H9 (cell line): ENCODE results near the gene SLC12A8. TPM values are rescaled to one million over a fixed set of nuclear protein-coding genes. Genes with fewer than 3 reads are reported as not detected.

Source experiments
- DNase-seq: peaks from one replicate; pipeline ENCODE4 v3.0.0-alpha.2; 2017
- H2AFZ ChIP-seq: one replicate; pipeline ENCODE4 v1.6.1; 2013; ENCODE audit warnings: mild to moderate bottlenecking, low read length, control low read depth, moderate library complexity
- H2AK5ac ChIP-seq: 2 replicates; pipeline ENCODE4 v1.6.1; 2013; ENCODE audit warnings: low read length, control low read depth, mixed read lengths; ENCODE audit not compliant: insufficient read length
- H2BK120ac ChIP-seq: one replicate; pipeline ENCODE4 v1.6.1; 2013; ENCODE audit warnings: low read depth, mild to moderate bottlenecking, low read length, control low read depth, inconsistent platforms; ENCODE audit not compliant: poor library complexity, severe bottlenecking
- H2BK12ac ChIP-seq: 2 replicates; pipeline ENCODE4 v1.6.1; 2013; ENCODE audit warnings: low read length, control low read depth, mixed read lengths, low read depth; ENCODE audit not compliant: insufficient read length
- H2BK15ac ChIP-seq: 2 replicates; pipeline ENCODE4 v1.6.1; 2013; ENCODE audit warnings: low read depth, low read length, control low read depth
- H2BK20ac ChIP-seq: one replicate; pipeline ENCODE4 v1.6.1; 2013; ENCODE audit warnings: low read depth, mild to moderate bottlenecking, low read length, control low read depth, inconsistent platforms; ENCODE audit not compliant: poor library complexity, severe bottlenecking
- H2BK5ac ChIP-seq: 2 replicates; pipeline ENCODE4 v1.6.1; 2013; ENCODE audit warnings: low read length, control low read depth, mixed read lengths; ENCODE audit not compliant: insufficient read length
- H3K14ac ChIP-seq: 2 replicates; pipeline ENCODE4 v1.6.1; 2013; ENCODE audit warnings: low read length, control low read depth; ENCODE audit not compliant: insufficient read depth
- H3K18ac ChIP-seq: 2 replicates; pipeline ENCODE4 v1.6.1; 2013; ENCODE audit warnings: low read depth, mild to moderate bottlenecking, mixed read lengths, low read length, control low read depth; ENCODE audit not compliant: insufficient read length
- H3K23ac ChIP-seq: 2 replicates; pipeline ENCODE4 v1.6.1; 2013; ENCODE audit warnings: low read length, control low read depth, mixed read lengths, low read depth; ENCODE audit not compliant: insufficient read length
- H3K23me2 ChIP-seq: 2 replicates; pipeline ENCODE4 v1.6.1; 2013; ENCODE audit warnings: low read depth, mild to moderate bottlenecking, mixed read lengths, low read length, control low read depth; ENCODE audit not compliant: insufficient read length, poor library complexity, severe bottlenecking
- H3K27ac ChIP-seq: 2 replicates; pipeline ENCODE4 v1.5.1; 2013; ENCODE audit warnings: low read length, control low read depth, mixed read lengths, low read depth; ENCODE audit not compliant: insufficient read length
- H3K27me3 ChIP-seq: 2 replicates; pipeline ENCODE4 v1.6.1; 2013; ENCODE audit warnings: low read length, control low read depth, inconsistent platforms; ENCODE audit not compliant: insufficient read depth
- H3K4ac ChIP-seq: 2 replicates; pipeline ENCODE4 v1.6.1; 2013; ENCODE audit warnings: low read depth, mild to moderate bottlenecking, control low read depth, inconsistent platforms, low read length, moderate library complexity
- H3K4me1 ChIP-seq: 2 replicates; pipeline ENCODE4 v1.6.1; 2013; ENCODE audit warnings: low read length, control low read depth, inconsistent platforms; ENCODE audit not compliant: insufficient read depth
- H3K4me2 ChIP-seq: 2 replicates; pipeline ENCODE4 v1.6.1; 2013; ENCODE audit warnings: low read length, control low read depth, mixed read lengths; ENCODE audit not compliant: insufficient read length, insufficient read depth
- H3K56ac ChIP-seq: 2 replicates; pipeline ENCODE4 v1.6.1; 2013; ENCODE audit warnings: low read depth, mild to moderate bottlenecking, mixed read lengths, low read length, control low read depth; ENCODE audit not compliant: insufficient read length
- H3K79me1 ChIP-seq: 2 replicates; pipeline ENCODE4 v1.6.1; 2013; ENCODE audit warnings: low read depth, mild to moderate bottlenecking, moderate library complexity, low read length, control low read depth, inconsistent platforms; ENCODE audit not compliant: insufficient read depth, poor library complexity, severe bottlenecking
- H3K79me2 ChIP-seq: 2 replicates; pipeline ENCODE4 v1.6.1; 2013; ENCODE audit warnings: low read length, control low read depth, inconsistent platforms; ENCODE audit not compliant: insufficient read depth
- H3K9ac ChIP-seq: 2 replicates; pipeline ENCODE4 v1.6.1; 2013; ENCODE audit warnings: low read length, control low read depth, mixed read lengths; ENCODE audit not compliant: insufficient read length; ENCODE audit errors: extremely low read depth
- H3K9me3 ChIP-seq: one replicate; pipeline ENCODE4 v1.6.1; 2013; ENCODE audit warnings: low read depth, low read length, inconsistent platforms; ENCODE audit not compliant: control insufficient read depth
- H3T11ph ChIP-seq: one replicate; pipeline ENCODE4 v1.6.1; 2013; ENCODE audit warnings: mild to moderate bottlenecking, low read length, control low read depth, inconsistent platforms
- H4K20me1 ChIP-seq: one replicate; pipeline ENCODE4 v1.6.1; 2013; ENCODE audit not compliant: control insufficient read depth, insufficient read length, insufficient read depth
- H4K5ac ChIP-seq: 2 replicates; pipeline ENCODE4 v1.6.1; 2013; ENCODE audit warnings: low read depth, mild to moderate bottlenecking, mixed read lengths, low read length, control low read depth; ENCODE audit not compliant: insufficient read length
- H4K8ac ChIP-seq: replicated peaks from 2 replicates; pipeline ENCODE4 v1.6.1; 2013; ENCODE audit warnings: low read length, control low read depth, mixed read lengths, low read depth; ENCODE audit not compliant: insufficient read length
- H4K91ac ChIP-seq: 2 replicates; pipeline ENCODE4 v1.6.1; 2013; ENCODE audit warnings: low read depth, mild to moderate bottlenecking, moderate library complexity, mixed read lengths, low read length, control low read depth; ENCODE audit not compliant: insufficient read length
- H3K27ac Mint-ChIP-seq, 3 experiments: 2 replicates in 2 of 3; 3 replicates in 1 of 3; pipeline ENCODE4 v1.8.0; 2020 to 2021; ENCODE audit warnings: mixed read lengths in 3 of 3, mild to moderate bottlenecking in 1 of 3, moderate library complexity in 1 of 3
- H3K27me3 Mint-ChIP-seq: 2 replicates; pipeline ENCODE4 v1.8.0; 2021; ENCODE audit warnings: low read depth, mild to moderate bottlenecking, moderate library complexity, mixed read lengths
- H3K36me3 Mint-ChIP-seq, 3 experiments: 2 replicates in 2 of 3; 3 replicates in 1 of 3; pipeline ENCODE4 v1.8.0; 2020 to 2021; ENCODE audit warnings: low read depth in 3 of 3, mixed read lengths in 3 of 3; ENCODE audit not compliant: insufficient read depth in 1 of 3
- H3K4me1 Mint-ChIP-seq, 2 experiments: 2 replicates each; pipeline ENCODE4 v1.8.0; 2020; ENCODE audit warnings: mixed read lengths in 2 of 2
- H3K4me3 Mint-ChIP-seq, 2 experiments: 2 replicates in 1 of 2; 3 replicates in 1 of 2; pipeline ENCODE4 v1.8.0; 2020 to 2021; ENCODE audit warnings: mild to moderate bottlenecking in 2 of 2, mixed read lengths in 2 of 2, moderate library complexity in 1 of 2
- H3K9me3 Mint-ChIP-seq, 2 experiments: 2 replicates in 1 of 2; 3 replicates in 1 of 2; pipeline ENCODE4 v1.8.0; 2020; ENCODE audit warnings: mild to moderate bottlenecking in 2 of 2, mixed read lengths in 2 of 2, moderate library complexity in 1 of 2
- CTCF ChIP-seq: fragments of 200-600 bp; sonication (generic); conservative IDR thresholded peaks from 3 replicates; pipeline ENCODE4 v1.8.0; 2021; ENCODE audit warnings: antibody characterized with exemption, mild to moderate bottlenecking
- WGBS: extraction: QIAGEN DNeasy Blood & Tissue Kit; methylation state at CpG from one replicate; pipeline ENCODE4 v1.1.7; 2013; ENCODE audit warnings: missing lambda C conversion rate, low lambda C conversion rate, mixed read lengths; ENCODE audit not compliant: insufficient read length; ENCODE audit errors: extremely low coverage; 5-methylcytosine and 5-hydroxymethylcytosine counted together
- total RNA-seq: library from RNA; stranded (reverse); gene quantifications from 2 replicates; pipeline ENCODE4 v1.2.1, GENCODE V29; 2021

Gene SLC12A8
- total RNA-seq, 1 experiment from 2014 or later = 8.2 TPM

- Histone ChIP-seq H4K20me1 (no peaks in the 10 kb centered on the region), H3K9me3 (no peaks in the 10 kb centered on the region), H3K56ac (no peak overlapping the region), H3K79me1 (no peaks in the 10 kb centered on the region), H2AFZ (no peak overlapping the region), H2BK5ac (no peak overlapping the region), H2BK20ac (no peak overlapping the region), H4K91ac (no peak overlapping the region), H2AK5ac (no peak overlapping the region), H4K8ac (no peak overlapping the region), H3K27ac (no peak overlapping the region), H4K5ac (no peak overlapping the region), H3K27me3 (no peaks in the 10 kb centered on the region), H3K4me2 (no peak overlapping the region), H2BK15ac (no peak overlapping the region), H3K4me1 (peaks cover 4% of the 10 kb centered on the region; the same call in 1 of the 2 replicates), H2BK120ac (no peak overlapping the region), H3K4ac (no peak overlapping the region), H3K79me2 (no peaks in the 10 kb centered on the region; the same call in 1 of the 2 replicates), H3K14ac (no peak overlapping the region), H3K23me2 (no peaks in the 10 kb centered on the region), H2BK12ac (no peak overlapping the region), H3K9ac (no peak overlapping the region), H3T11ph (no peak overlapping the region), H3K18ac (no peak overlapping the region), H3K23ac (no peak overlapping the region)
- no CpG with 5 or more reads among the region's 2 CpGs for WGBS
- peaks cover 23 to 28% of the 10 kb centered on the region in 2 experiments for H3K4me1 Mint-ChIP-seq
- TF ChIP-seq CTCF = no peak
- H3K36me3 Mint-ChIP-seq = peaks cover 6 to 14% (median 12%) of the 10 kb centered on the region in 3 experiments
- H3K27ac Mint-ChIP-seq = no peak overlapping the region
- no peak overlapping the region for H3K4me3 Mint-ChIP-seq
- no peaks in the 10 kb centered on the region; the same call in 1 of the 2 replicates for H3K27me3 Mint-ChIP-seq
- peaks cover 9 to 16% of the 10 kb centered on the region in 2 experiments for H3K9me3 Mint-ChIP-seq
- DNase-seq = no peak
Measured at GRCh38 chr3:125037498-125038150, 174.9 kb downstream of the SLC12A8 start.
